Dermis blood vessel endothelial cell (primary cell): ENCODE measurements around the gene NKIRAS1. TPM values are rescaled to one million over a fixed set of nuclear protein-coding genes. Genes with fewer than 3 reads are reported as not detected.
A peak's percentile ranks its signal among the peaks of the same experiment; 100 is the strongest.
"Not testable (repeated sequence)": the region's sequence is repeated elsewhere in the genome, so short reads cannot be mapped to it uniquely, and the experiment has no call there.

ENCODE experiments used
- DNase-seq: peaks from one replicate; pipeline ENCODE4 v3.0.0; 2010
- total RNA-seq: library from RNA; depleted of rRNA; stranded (reverse); fragments of >200 nt; gene quantifications from 2 replicates; pipeline ENCODE4 v1.2.3, GENCODE V29; 2014

NKIRAS1 gene
- total RNA-seq, 1 donor from 2014 or later: 6.8 TPM

DNA sequence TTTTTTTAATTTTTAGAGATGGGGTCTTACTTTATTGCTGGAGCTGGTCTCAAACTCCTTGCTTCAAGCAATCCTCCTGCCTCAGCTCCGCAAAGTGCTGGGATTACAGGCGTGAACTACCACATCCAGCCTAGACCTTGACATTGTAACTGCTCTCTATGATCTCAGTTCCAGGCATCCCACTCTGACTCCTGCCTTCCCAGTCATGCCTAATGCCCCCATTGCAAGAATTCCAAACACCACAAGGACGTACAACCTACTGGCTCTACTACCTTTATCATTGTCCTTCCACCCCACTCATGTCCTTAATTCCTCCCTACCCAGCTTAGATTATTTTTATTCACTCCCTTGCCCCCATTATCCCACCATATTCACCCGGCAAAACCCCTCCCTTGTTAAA lies 21.6 kb downstream of the NKIRAS1 start:
- DNase-seq: no peak

DNA sequence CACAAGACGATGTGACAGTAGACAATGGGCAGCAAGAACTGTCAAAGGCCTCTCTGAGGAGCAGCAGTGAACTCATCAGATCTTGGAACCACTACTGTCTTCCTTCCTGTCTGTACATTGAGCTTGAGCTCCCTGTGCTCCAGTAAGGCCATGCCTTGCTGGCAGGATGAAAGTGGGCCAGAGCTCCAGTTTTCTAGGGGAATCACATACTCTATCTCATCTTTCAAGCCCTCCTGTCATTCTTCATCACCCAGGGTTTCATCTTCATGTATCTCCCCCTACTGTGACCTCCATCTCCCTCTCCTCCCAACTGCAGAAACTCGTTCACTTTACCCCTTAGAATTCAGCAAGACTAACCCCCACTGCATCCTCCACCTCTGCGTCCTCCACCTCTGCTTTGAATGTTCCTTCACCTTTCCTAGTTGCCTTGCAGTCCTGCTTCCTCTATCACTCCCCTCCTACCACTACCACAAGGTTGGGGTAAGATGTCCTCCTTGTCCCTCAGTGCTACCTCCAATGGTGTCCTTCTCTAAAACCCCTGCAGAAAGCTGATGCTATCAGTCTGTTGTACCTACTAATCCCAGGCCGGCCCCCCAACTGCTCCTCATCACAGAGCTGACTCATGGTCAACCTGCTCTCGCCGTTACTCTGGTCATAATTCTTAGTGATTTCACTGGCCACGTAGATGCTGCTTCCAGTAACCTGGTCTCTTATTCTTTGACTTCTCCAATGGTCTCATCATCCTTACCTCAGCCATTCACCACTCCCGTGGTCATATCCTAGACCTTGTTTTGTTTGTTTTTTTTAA lies 22.3 kb downstream of the NKIRAS1 start:
- no peak for DNase-seq

DNA sequence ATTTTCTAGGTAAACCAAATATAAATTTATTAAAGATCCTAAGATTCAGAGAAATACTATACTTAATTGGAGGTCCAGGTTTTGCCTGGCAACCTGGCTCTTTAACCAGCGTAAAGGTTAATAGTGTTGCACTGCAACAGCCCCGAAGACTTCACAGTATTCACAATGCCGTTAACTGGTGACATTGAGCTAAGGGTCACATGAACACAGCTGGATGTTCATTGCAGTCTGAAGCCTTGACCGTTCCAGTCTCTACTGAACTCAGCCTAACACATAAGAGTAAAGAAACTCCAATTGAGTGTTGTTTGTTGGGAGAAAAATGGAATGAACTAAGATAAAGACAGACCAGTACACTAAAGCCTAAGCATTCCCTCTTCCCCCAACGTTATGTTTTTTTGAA lies 26.8 kb downstream of the NKIRAS1 start:
- no peak for DNase-seq

DNA sequence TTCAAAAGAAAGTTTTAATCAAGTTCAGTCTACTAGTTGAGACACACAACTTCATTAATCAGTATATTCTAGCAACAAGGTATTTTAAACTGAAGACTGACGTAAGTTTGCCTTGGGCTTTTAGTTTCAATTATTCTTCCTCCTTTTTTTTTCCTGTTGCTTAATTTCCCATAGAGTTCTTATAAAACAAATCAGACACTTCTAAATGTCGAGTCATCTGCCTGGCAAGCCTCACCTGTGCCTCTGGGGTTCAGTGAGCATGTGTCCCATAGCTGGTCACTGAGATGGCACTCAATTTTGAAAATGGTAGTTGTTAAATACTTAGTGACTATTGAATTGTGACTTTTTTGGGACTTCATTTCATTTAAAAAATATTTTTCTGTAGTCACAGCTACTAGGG lies 27.4 kb downstream of the NKIRAS1 start:
- no peak for DNase-seq

DNA sequence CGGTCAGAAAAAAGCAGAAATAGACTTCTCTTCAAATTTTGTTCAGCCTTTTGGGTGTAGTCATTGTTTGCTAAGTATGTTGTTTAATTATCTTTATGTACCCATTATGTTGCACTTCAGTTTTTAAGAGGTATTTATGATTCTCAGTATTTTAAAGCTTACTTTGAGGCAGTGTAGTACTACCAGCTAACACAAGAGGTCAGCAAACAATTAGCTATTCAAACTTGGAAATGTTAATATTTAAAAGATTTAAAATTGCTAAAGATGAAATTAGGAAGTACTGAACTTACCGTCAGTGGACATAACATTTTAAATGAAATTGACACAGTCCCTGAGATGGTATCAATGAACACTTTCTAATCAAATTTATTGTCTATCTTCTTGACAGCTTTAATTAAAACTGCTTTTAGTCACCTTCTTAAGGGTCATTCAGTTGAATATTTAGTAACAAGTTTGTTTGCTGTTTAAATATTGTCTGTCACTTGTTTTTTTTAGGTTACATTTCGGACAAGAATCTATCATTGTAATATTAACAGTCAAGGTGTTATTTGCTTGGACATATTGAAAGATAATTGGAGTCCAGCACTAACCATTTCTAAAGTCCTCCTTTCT lies 28.1 kb downstream of the NKIRAS1 start:
- peak; percentile 71 for DNase-seq

DNA sequence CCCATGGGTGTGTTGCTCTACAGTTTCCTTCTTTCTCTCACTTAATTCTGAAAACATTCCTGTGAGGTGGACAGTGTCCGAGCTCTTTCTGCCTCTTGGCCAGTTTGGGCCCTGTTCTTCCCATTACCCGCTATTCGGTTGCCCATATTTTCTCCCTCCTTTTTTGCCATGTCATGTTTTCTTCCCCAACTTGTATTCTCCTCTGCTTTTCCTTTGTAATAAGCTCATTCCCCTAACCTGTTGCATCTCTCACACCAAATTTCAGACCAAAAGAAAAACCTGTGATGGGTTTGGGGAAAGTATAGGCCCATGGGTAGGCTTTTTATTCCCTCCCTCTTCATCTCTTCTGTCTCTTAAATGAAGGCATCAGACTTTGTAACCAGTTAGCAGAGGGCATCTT lies 30.5 kb downstream of the NKIRAS1 start:
- DNase-seq: no peak

DNA sequence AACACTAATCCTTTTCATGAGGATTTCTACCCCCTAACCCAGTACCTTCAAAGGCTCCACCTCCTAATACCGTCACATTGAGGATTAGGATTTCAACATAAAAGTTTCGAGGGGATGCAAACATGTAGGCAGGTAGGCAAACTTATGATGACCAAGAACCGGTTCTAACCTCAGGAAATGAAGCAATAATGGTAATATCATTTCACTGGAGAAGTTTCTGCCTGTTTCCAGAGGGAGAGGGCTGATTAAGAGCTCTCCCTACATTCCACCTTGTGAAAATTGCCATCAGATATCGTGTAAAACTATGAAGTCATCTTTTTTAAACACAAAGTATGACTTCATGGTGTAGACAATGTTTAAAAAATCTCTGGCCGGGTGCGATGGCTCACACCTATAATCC lies 31.6 kb downstream of the NKIRAS1 start:
- DNase-seq: no peak

DNA sequence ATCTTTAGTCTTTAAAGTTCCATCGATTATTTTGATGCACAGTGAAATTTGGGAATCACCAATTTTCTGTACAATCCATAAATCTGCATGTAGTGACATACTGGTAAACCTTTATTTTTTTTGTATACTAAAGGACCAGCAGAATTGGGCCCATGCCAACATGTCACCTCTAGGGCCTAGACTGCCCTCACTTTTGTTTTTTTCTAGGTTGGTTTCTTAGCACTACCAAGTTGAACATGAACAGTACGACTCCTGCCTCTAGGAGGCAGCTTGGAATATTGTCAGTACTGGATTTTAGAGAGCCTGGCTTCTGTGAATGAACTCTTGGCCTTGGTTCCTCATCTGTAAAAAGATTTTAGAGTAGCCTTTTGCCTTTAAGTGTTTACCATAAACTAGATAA lies 32.3 kb downstream of the NKIRAS1 start:
- no peak for DNase-seq

DNA sequence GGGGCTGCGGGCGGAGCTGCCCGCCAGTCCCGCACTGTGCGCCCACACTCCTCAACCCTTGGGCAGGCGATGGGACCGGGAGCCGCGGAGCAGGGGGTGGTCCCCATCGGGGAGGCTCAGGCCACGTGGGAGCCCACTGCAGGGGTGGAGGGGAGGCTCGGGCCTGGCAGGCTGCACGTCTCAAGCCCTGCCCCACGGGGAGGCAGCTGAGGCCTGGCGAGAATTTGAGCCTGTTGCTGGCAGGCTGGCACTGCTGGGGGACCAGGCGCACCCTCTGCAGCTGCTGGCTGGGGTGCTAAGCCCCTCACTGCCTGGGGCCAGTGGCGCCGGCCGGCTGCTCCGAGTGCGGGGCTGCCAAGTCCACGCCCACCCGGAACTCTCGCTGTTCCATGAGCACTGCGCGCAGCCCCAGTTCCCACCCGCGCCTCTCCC lies 34.3 kb downstream of the NKIRAS1 start:
- DNase-seq: no peak

DNA sequence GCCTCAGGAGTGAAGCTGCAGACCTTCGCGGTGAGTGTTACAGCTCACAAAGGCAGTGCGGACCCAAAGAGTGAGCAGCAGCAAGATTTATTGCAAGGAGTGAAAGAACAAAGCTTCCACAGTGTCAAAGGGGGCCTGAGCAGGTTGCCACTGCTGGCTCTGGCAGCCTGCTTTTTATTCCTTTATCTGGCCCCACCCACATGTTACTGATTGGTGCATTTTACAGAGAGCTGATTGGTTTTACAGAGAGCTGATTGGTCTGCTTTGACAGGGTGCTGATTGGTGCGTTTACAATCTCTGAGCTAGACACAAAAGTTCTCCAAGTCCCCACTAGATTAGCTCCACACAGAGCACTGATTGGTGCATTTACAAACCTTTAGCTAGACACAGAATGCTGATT lies 34.8 kb downstream of the NKIRAS1 start:
- not testable (repeated sequence) for DNase-seq

DNA sequence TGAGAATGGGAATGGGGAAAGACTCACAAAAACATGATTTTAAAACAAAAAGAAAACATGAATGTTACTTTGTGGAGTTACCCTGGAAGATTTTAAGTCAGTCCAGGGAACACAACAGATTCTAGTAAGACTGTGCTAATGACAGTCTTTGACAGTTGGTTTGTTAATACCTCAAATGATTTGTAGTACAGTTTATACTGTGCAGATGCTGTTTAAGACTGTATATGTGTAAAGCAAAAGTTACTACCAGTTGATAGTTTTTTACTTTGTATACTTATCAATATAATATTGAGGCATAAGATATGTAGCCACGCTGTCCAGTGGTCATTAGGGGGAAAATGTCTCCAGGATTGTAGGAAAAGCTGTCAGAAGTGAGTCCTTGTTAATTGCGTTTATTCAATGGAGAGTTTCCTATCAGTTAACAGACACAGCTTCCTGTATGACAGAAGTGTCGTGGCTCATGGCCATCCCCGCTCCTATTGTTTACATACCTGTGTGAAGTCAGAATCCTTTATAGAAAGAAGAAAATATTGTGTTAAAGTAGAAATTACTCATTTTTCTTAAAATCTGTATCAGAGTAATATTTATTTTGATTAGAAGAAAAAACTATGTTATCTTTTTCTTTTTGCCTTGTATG lies 36.0 kb downstream of the NKIRAS1 start:
- DNase-seq: peak; percentile 74

DNA sequence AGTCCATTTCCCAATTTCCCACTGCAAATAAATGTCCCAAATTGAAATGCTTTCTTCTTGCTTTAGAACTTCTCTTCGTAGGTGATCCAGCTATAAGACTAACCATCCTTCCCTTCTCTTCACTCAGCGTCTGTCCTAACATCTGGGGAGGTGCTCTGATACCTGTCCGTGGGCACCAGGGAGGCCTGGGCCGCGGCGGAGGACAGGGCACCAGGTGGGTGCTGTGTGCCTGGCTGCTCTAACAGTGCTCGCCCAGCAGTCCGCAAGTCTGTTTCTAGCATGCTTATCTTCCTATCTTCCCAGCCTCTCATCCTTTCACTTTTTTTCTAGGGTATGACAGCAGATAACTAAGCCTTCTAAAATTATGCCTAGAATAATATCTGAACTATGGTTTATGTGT lies 37.3 kb downstream of the NKIRAS1 start:
- no peak for DNase-seq

DNA sequence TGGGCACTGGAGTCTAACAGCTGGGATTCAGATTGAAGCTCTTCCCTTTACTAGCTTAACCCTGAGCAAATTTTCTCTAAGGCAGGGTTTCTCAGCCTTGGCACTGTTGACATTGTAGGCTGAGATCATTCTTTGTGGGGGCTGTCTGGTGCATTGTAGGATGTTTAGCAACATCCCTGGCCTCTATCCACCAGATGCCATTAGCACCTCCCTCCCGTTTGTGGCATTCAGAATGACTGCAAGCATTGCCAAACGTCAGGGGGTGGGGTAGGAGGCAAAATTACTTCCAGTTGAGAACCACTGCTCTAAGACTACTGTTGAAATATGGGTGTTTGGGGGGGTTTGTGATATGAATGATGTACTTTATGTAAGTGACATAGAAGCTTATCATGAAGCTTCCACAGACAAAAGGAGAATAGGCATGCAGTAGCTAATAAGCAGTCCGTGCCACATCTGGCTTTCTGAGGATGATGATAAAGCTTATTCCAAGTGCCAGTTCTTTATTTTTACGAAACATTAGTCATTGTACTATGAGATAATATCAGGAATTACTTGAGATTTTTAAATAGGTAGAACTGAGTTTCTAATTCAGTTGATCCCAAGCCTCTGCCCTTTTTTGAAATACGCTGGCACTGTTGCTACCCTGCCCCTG lies 39.3 kb downstream of the NKIRAS1 start:
- DNase-seq: peak; percentile 56

DNA sequence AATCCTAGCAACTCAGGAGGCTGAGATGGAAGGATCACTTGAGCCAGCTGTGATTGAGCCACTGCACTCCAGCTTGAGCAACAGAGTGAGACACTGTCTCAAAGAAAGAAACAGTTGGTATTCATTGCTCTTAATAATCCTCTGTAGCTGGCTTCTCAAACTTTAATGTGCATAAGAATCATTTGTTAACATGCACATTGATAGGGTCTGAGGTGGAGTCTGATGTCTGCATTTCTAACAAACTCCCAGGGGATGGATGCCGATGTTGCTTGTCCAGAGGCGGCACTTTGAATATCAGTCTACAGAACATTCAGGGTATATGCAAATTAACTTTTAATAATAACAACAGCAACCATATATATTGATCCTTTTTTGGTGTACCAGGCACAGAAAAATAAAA lies 39.9 kb downstream of the NKIRAS1 start:
- no peak for DNase-seq

DNA sequence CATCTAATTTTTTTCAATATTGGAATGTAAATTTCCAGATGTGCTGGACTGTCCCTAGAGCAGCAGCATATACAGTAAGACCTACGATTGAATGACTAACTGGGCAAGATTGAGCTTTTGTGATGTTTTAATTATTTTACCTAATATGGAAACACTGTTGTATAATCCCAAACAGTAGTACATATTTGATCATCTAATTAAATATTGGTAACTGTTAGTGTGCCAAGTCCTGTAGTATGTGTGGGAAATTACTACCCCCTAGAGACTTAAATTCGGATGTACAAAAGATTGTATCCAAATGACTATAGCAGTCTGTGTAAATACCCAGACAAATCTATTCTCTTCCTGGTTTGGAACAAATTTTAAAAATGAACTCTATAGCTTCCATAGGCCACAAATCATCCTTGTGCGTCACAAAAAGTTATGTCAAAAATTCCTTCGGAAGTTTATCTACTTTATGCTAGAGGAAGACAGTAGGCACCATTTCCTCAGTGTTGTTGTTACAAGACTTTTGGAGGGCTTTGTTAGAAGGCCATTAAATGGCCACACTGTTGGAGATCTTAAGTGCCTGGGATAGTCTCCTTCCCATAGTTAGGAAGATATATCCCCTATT lies 41.6 kb downstream of the NKIRAS1 start:
- DNase-seq: peak; percentile 52

DNA sequence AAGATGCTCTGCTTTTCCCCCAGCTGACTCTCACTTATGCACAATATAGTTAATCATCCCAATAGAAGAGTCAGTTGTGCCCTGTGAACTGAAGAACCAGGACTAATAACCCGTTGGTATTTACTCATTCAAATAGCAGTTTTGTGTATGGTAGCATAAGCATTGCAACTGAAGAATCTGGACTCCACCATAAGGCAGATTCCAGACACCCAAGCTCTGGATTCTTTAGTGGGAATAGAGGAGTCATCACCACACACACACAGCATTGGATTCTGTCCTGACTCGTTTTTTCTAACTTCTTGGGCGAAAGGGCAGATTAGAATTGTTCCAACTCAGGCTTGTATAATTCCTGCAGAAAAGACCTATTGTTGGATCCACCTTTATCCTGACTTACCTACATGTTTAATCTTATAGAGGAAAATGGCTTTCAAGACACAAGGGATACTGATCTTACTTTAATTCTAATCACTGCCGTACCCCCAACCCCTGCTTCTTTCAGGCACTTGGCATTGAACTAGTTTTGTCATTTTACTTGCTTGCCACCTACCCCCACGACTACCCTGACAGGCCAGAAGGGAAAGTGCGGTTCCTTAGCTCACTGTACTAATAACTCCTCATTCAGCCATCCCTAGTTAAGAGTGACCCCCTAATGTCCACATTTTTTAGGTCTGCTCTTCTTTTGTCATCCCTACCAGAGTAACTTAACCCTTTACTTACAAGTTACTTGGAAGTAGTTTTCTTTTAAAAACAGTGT lies 42.3 kb downstream of the NKIRAS1 start:
- DNase-seq: no peak

DNA sequence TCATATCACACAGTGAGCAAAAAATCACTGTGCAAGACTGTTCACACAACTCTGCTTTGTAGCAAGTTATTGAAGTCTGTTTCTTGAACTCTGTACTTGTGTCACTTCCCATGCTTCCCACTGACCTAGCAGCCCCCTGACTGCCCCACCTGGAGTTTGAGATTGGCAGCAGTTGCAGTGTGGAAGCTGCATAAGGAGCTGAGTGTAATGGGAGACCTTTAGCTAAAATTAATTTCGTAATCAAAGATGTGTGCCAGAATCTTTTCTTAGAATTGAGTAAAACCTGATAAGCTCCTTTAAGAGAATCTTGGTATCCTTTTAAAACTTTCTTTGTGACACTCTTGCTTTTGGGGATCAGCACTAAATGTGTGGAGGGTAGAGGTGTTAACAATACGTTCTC lies 42.8 kb downstream of the NKIRAS1 start:
- peak; percentile 43 for DNase-seq

DNA sequence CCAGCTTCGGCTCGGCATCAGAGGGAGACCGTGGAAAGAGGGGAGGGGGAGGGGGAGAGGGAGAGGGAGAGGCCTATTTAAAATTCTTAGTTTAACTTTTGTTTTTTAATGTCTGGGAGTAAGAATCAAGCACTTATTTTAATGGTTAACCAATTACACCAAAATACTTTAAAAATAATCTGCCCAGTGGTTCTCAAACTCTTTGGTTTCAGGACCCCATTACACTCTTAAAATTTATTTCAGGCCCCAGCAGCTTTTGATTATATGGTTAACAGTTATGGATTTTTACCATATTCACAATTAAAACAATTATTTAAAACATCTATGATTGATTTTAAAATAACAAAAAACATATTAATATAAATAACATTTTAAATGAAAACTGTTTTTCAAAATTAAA lies 44.5 kb downstream of the NKIRAS1 start:
- DNase-seq: no peak

DNA sequence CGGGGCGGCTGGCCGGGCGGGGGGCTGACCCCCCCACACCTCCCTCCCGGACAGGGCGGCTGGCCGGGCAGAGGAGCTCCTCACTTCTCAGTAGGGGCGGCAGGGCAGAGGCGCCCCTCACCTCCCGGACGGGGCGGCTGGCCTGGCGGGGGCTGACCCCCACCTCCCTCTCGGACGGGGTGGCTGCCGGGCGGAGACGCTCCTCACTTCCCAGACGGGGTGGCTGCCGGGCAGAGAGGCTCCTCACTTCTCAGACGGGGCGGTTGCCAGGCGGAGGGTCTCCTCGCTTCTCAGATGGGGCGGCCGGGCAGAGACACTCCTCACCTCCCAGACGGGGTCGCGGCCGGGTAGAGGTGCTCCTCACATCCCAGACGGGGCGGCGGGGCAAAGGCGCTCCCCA lies 45.4 kb downstream of the NKIRAS1 start:
- DNase-seq: not testable (repeated sequence)

DNA sequence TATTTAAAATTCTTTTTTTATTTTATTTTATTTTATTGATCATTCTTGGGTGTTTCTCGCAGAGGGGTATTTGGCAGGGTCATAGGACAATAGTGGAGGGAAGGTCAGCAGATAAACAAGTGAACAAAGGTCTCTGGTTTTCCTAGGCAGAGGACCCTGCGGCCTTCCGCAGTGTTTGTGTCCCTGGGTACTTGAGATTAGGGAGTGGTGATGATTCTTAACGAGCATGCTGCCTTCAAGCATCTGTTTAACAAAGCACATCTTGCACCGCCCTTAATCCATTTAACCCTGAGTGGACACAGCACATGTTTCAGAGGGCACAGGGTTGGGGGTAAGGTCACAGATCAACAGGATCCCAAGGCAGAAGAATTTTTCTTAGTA lies 46.1 kb downstream of the NKIRAS1 start:
- DNase-seq: not testable (repeated sequence)

DNA sequence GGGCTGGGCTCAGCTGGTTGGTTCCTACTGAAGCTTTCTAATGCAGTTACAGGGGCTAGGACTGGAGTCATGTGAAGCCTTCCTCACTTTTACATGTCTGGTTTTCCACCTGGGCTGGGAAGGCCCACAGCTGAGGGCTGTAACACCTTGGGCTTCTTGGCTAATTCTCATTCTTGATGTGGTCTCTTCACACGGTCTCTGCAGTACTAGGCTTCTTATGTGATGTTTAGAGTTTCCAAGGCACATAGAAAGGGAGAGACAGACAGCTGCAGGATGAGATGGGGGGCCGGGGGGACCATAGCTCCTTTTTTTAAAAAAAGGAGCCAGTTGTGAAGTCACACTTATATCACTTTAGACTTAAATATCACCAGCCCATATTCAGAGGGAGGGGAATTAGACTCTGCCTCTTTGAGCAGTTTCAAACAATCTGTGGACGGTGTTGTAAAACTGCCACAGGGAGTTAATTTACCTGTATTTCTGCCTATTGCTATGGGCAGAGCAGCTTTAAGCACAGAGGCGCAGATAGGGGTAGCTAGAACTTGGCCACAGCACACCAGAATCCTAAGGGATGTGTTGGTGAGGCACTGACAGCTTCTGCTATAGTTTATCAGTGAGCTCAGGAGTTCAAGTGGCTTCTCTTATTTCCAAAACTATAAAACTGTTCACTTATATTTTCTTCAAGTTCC lies 46.7 kb downstream of the NKIRAS1 start:
- DNase-seq: no peak

DNA sequence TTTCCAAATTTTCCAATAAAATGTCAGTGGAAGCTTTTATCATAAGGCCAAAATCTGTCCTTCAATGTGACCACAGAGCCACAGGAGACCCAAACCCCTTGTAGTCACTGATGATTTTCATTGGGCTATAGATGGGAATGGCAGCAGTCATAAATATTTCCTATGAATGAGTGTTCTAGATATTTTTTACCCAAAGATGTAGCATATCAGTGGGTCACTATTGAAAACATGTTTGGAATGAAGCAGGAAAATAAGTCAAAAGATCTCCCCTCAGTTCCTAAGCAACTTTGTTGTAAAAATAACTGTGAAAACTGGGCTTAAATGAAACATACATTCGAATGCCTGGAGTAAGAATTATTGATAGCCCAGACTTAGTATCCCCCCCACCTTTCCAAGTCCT lies 49.0 kb downstream of the NKIRAS1 start:
- DNase-seq: no peak
